H9 (cell line): ENCODE results near the gene CERS1. TPM values are rescaled to one million over a fixed set of nuclear protein-coding genes. Genes with fewer than 3 reads are reported as not detected.

ENCODE experiments used
- DNase-seq: peaks from one replicate; pipeline ENCODE4 v3.0.0-alpha.2; 2017
- H2AFZ ChIP-seq: one replicate; pipeline ENCODE4 v1.6.1; 2013; ENCODE audit warnings: mild to moderate bottlenecking, low read length, control low read depth, moderate library complexity
- H2AK5ac ChIP-seq: 2 replicates; pipeline ENCODE4 v1.6.1; 2013; ENCODE audit warnings: low read length, control low read depth, mixed read lengths; ENCODE audit not compliant: insufficient read length
- H2BK120ac ChIP-seq: one replicate; pipeline ENCODE4 v1.6.1; 2013; ENCODE audit warnings: low read depth, mild to moderate bottlenecking, low read length, control low read depth, inconsistent platforms; ENCODE audit not compliant: poor library complexity, severe bottlenecking
- H2BK12ac ChIP-seq: 2 replicates; pipeline ENCODE4 v1.6.1; 2013; ENCODE audit warnings: low read length, control low read depth, mixed read lengths, low read depth; ENCODE audit not compliant: insufficient read length
- H2BK15ac ChIP-seq: 2 replicates; pipeline ENCODE4 v1.6.1; 2013; ENCODE audit warnings: low read depth, low read length, control low read depth
- H2BK20ac ChIP-seq: one replicate; pipeline ENCODE4 v1.6.1; 2013; ENCODE audit warnings: low read depth, mild to moderate bottlenecking, low read length, control low read depth, inconsistent platforms; ENCODE audit not compliant: poor library complexity, severe bottlenecking
- H2BK5ac ChIP-seq: 2 replicates; pipeline ENCODE4 v1.6.1; 2013; ENCODE audit warnings: low read length, control low read depth, mixed read lengths; ENCODE audit not compliant: insufficient read length
- H3K14ac ChIP-seq: 2 replicates; pipeline ENCODE4 v1.6.1; 2013; ENCODE audit warnings: low read length, control low read depth; ENCODE audit not compliant: insufficient read depth
- H3K18ac ChIP-seq: 2 replicates; pipeline ENCODE4 v1.6.1; 2013; ENCODE audit warnings: low read depth, mild to moderate bottlenecking, mixed read lengths, low read length, control low read depth; ENCODE audit not compliant: insufficient read length
- H3K23ac ChIP-seq: 2 replicates; pipeline ENCODE4 v1.6.1; 2013; ENCODE audit warnings: low read length, control low read depth, mixed read lengths, low read depth; ENCODE audit not compliant: insufficient read length
- H3K23me2 ChIP-seq: 2 replicates; pipeline ENCODE4 v1.6.1; 2013; ENCODE audit warnings: low read depth, mild to moderate bottlenecking, mixed read lengths, low read length, control low read depth; ENCODE audit not compliant: insufficient read length, poor library complexity, severe bottlenecking
- H3K27ac ChIP-seq: 2 replicates; pipeline ENCODE4 v1.5.1; 2013; ENCODE audit warnings: low read length, control low read depth, mixed read lengths, low read depth; ENCODE audit not compliant: insufficient read length
- H3K27me3 ChIP-seq: 2 replicates; pipeline ENCODE4 v1.6.1; 2013; ENCODE audit warnings: low read length, control low read depth, inconsistent platforms; ENCODE audit not compliant: insufficient read depth
- H3K4ac ChIP-seq: 2 replicates; pipeline ENCODE4 v1.6.1; 2013; ENCODE audit warnings: low read depth, mild to moderate bottlenecking, control low read depth, inconsistent platforms, low read length, moderate library complexity
- H3K4me1 ChIP-seq: 2 replicates; pipeline ENCODE4 v1.6.1; 2013; ENCODE audit warnings: low read length, control low read depth, inconsistent platforms; ENCODE audit not compliant: insufficient read depth
- H3K4me2 ChIP-seq: 2 replicates; pipeline ENCODE4 v1.6.1; 2013; ENCODE audit warnings: low read length, control low read depth, mixed read lengths; ENCODE audit not compliant: insufficient read length, insufficient read depth
- H3K56ac ChIP-seq: 2 replicates; pipeline ENCODE4 v1.6.1; 2013; ENCODE audit warnings: low read depth, mild to moderate bottlenecking, mixed read lengths, low read length, control low read depth; ENCODE audit not compliant: insufficient read length
- H3K79me1 ChIP-seq: 2 replicates; pipeline ENCODE4 v1.6.1; 2013; ENCODE audit warnings: low read depth, mild to moderate bottlenecking, moderate library complexity, low read length, control low read depth, inconsistent platforms; ENCODE audit not compliant: insufficient read depth, poor library complexity, severe bottlenecking
- H3K79me2 ChIP-seq: 2 replicates; pipeline ENCODE4 v1.6.1; 2013; ENCODE audit warnings: low read length, control low read depth, inconsistent platforms; ENCODE audit not compliant: insufficient read depth
- H3K9ac ChIP-seq: 2 replicates; pipeline ENCODE4 v1.6.1; 2013; ENCODE audit warnings: low read length, control low read depth, mixed read lengths; ENCODE audit not compliant: insufficient read length; ENCODE audit errors: extremely low read depth
- H3K9me3 ChIP-seq: one replicate; pipeline ENCODE4 v1.6.1; 2013; ENCODE audit warnings: low read depth, low read length, inconsistent platforms; ENCODE audit not compliant: control insufficient read depth
- H3T11ph ChIP-seq: one replicate; pipeline ENCODE4 v1.6.1; 2013; ENCODE audit warnings: mild to moderate bottlenecking, low read length, control low read depth, inconsistent platforms
- H4K20me1 ChIP-seq: one replicate; pipeline ENCODE4 v1.6.1; 2013; ENCODE audit not compliant: control insufficient read depth, insufficient read length, insufficient read depth
- H4K5ac ChIP-seq: 2 replicates; pipeline ENCODE4 v1.6.1; 2013; ENCODE audit warnings: low read depth, mild to moderate bottlenecking, mixed read lengths, low read length, control low read depth; ENCODE audit not compliant: insufficient read length
- H4K8ac ChIP-seq: replicated peaks from 2 replicates; pipeline ENCODE4 v1.6.1; 2013; ENCODE audit warnings: low read length, control low read depth, mixed read lengths, low read depth; ENCODE audit not compliant: insufficient read length
- H4K91ac ChIP-seq: 2 replicates; pipeline ENCODE4 v1.6.1; 2013; ENCODE audit warnings: low read depth, mild to moderate bottlenecking, moderate library complexity, mixed read lengths, low read length, control low read depth; ENCODE audit not compliant: insufficient read length
- H3K27ac Mint-ChIP-seq, 3 experiments: 2 replicates in 2 of 3; 3 replicates in 1 of 3; pipeline ENCODE4 v1.8.0; 2020 to 2021; ENCODE audit warnings: mixed read lengths in 3 of 3, mild to moderate bottlenecking in 1 of 3, moderate library complexity in 1 of 3
- H3K27me3 Mint-ChIP-seq: 2 replicates; pipeline ENCODE4 v1.8.0; 2021; ENCODE audit warnings: low read depth, mild to moderate bottlenecking, moderate library complexity, mixed read lengths
- H3K36me3 Mint-ChIP-seq, 3 experiments: 2 replicates in 2 of 3; 3 replicates in 1 of 3; pipeline ENCODE4 v1.8.0; 2020 to 2021; ENCODE audit warnings: low read depth in 3 of 3, mixed read lengths in 3 of 3; ENCODE audit not compliant: insufficient read depth in 1 of 3
- H3K4me1 Mint-ChIP-seq, 2 experiments: 2 replicates each; pipeline ENCODE4 v1.8.0; 2020; ENCODE audit warnings: mixed read lengths in 2 of 2
- H3K4me3 Mint-ChIP-seq, 2 experiments: 2 replicates in 1 of 2; 3 replicates in 1 of 2; pipeline ENCODE4 v1.8.0; 2020 to 2021; ENCODE audit warnings: mild to moderate bottlenecking in 2 of 2, mixed read lengths in 2 of 2, moderate library complexity in 1 of 2
- H3K9me3 Mint-ChIP-seq, 2 experiments: 2 replicates in 1 of 2; 3 replicates in 1 of 2; pipeline ENCODE4 v1.8.0; 2020; ENCODE audit warnings: mild to moderate bottlenecking in 2 of 2, mixed read lengths in 2 of 2, moderate library complexity in 1 of 2
- CTCF ChIP-seq: fragments of 200-600 bp; sonication (generic); conservative IDR thresholded peaks from 3 replicates; pipeline ENCODE4 v1.8.0; 2021; ENCODE audit warnings: antibody characterized with exemption, mild to moderate bottlenecking
- WGBS: extraction: QIAGEN DNeasy Blood & Tissue Kit; methylation state at CpG from one replicate; pipeline ENCODE4 v1.1.7; 2013; ENCODE audit warnings: missing lambda C conversion rate, low lambda C conversion rate, mixed read lengths; ENCODE audit not compliant: insufficient read length; ENCODE audit errors: extremely low coverage; 5-methylcytosine and 5-hydroxymethylcytosine counted together
- total RNA-seq: library from RNA; stranded (reverse); gene quantifications from 2 replicates; pipeline ENCODE4 v1.2.1, GENCODE V29; 2021

The CERS1 gene
- total RNA-seq, 1 experiment from 2014 or later: 19.3 TPM

GRCh38 chr19:18898081-18898606, 2.2 kb upstream of the CERS1 start:
- Histone ChIP-seq H3K18ac (no peak overlapping the region), H3K79me2 (no peaks in the 10 kb centered on the region), H4K5ac (no peak overlapping the region), H3K4me1 (no peaks in the 10 kb centered on the region), H3K4ac (no peak overlapping the region), H4K8ac (no peak overlapping the region), H2BK20ac (no peak overlapping the region), H3K23ac (no peak overlapping the region), H3T11ph (no peak overlapping the region), H2AK5ac (no peak overlapping the region), H3K9ac (no peak overlapping the region), H4K91ac (no peak overlapping the region), H3K14ac (no peak overlapping the region), H3K27ac (no peak overlapping the region), H2BK5ac (no peak overlapping the region), H2BK15ac (no peak overlapping the region), H3K79me1 (no peaks in the 10 kb centered on the region), H2BK120ac (no peak overlapping the region), H3K9me3 (no peaks in the 10 kb centered on the region), H4K20me1 (no peaks in the 10 kb centered on the region), H3K27me3 (no peaks in the 10 kb centered on the region; the same call in 1 of the 2 replicates), H3K56ac (no peak overlapping the region), H2BK12ac (no peak overlapping the region), H2AFZ (no peak overlapping the region), H3K23me2 (peaks cover 7% of the 10 kb centered on the region), H3K4me2 (no peak overlapping the region)
- WGBS: no CpG with 5 or more reads among the region's 18 CpGs
- peaks cover 0 to 10% of the 10 kb centered on the region in 2 experiments; a peak in 1 of 4 replicates for H3K4me1 Mint-ChIP-seq
- H3K27ac Mint-ChIP-seq: no peak overlapping the region
- H3K9me3 Mint-ChIP-seq: no peaks in the 10 kb centered on the region; a peak in 1 of 5 replicates
- no peak for TF ChIP-seq CTCF
- H3K4me3 Mint-ChIP-seq: no peak overlapping the region
- DNase-seq: no peak
- peaks cover 1 to 9% (median 5%) of the 10 kb centered on the region in 3 experiments; a peak in 5 of 7 replicates for H3K36me3 Mint-ChIP-seq
- H3K27me3 Mint-ChIP-seq: peaks cover 17% of the 10 kb centered on the region
